ENCODE data around the gene PKLR. TPM values are rescaled to one million over a fixed set of nuclear protein-coding genes. Genes with fewer than 3 reads are reported as not detected.
A peak's percentile ranks its signal among the peaks of the same experiment; 100 is the strongest.

The PKLR gene
- total and polyA plus RNA-seq, 2 of the 4 experiments (the other 2 are of a cell fraction): 0.03 TPM; not detected in 1

GRCh38 chr1:155323729-155324036 is 22.4 kb upstream of the PKLR start:
- no peaks in the 10 kb centered on the region for H3K9me3 ChIP-seq (ENCODE audit: control insufficient read depth, insufficient read depth, low read length)
- peak overlapping the region; percentile 57 for H2AK5ac ChIP-seq (ENCODE audit: low read depth, low read length)
- H2BK20ac ChIP-seq (ENCODE audit: low read depth, low read length): no peak overlapping the region
- H3K4me2 ChIP-seq (ENCODE audit: low read depth, low read length): peak overlapping the region; percentile 90
- peak overlapping the region; percentile 48; the same call in 1 of the 2 replicates for H2BK120ac ChIP-seq (ENCODE audit: low read depth, low read length)
- H3K4me1 ChIP-seq (ENCODE audit: control insufficient read depth, insufficient read depth, low read length): peaks cover 18% of the 10 kb centered on the region; the same call in 1 of the 2 replicates
- H3K56ac ChIP-seq (ENCODE audit: extremely low read depth, insufficient read depth, low read length): peak overlapping the region; percentile 40
- H2AFZ ChIP-seq (replicated peaks; ENCODE audit: low read length, poor library complexity): peak overlapping the region; percentile 98
- no CpG with 5 or more reads among the region's 29 CpGs for WGBS, 2 experiments (ENCODE audit: extremely low coverage in 2 of 2, insufficient read length in 1 of 2)
- peak overlapping the region; percentile 58 for H3K4me3 ChIP-seq (ENCODE audit: insufficient read depth, low read depth, low read length)
- DNase-seq (peak; percentile 86), ATAC-seq (ENCODE audit: low read depth) (peak; percentile 67)
- H4K8ac ChIP-seq (ENCODE audit: low read depth in 2 of 2, low read length in 2 of 2): peak overlapping the region; percentile 51 to 92; a peak in 3 of 4 replicates
- intact Hi-C loops (cut with micrococcal nuclease) (loop anchor here (1.0 to 10.0 kb wide), 6 partner anchors 46 to 324 kb away; partner anchors contain the start of genes CLK2, HCN3, MTX1 and THBS3), in situ Hi-C loops (cut with MboI; ENCODE audit: low sequenced_read_pairs) (no loop called here), dilution Hi-C loops (cut with HindIII; ENCODE audit: low sequenced_read_pairs, unreplicated experiment) (no loop called here)
- TF ChIP-seq CEBPB (IDR thresholded peaks at IDR 0.05; ENCODE audit: low read depth, low read length) (no peak), RCOR1 (IDR thresholded peaks at IDR 0.05; ENCODE audit: insufficient replicate concordance, low read length) (no peak), MXI1 (IDR thresholded peaks at IDR 0.05; ENCODE audit: borderline replicate concordance, low read depth, low read length) (peak; percentile 42; the same call in 1 of the 2 replicates), MAFK (IDR thresholded peaks at IDR 0.05; ENCODE audit: low read depth, low read length) (no peak), FOS (IDR thresholded peaks at IDR 0.05; ENCODE audit: low read depth, low read length) (no peak)
- POLR2A ChIA-PET (ENCODE audit: unreplicated experiment): interaction anchor here (0.6 to 1.0 kb wide), 2 partner anchors 9 to 80 kb away, joined by 3 to 5 read pairs; no protein-coding TSS in a partner anchor
- H3K9ac ChIP-seq (ENCODE audit: low read depth, low read length): peak overlapping the region; percentile 80
- no peak overlapping the region for H2BK15ac ChIP-seq (ENCODE audit: low read depth, low read length)
- H3K36me3 ChIP-seq (ENCODE audit: control insufficient read depth, insufficient read depth, low read length): peaks cover 20% of the 10 kb centered on the region
- H3K9me1 ChIP-seq (ENCODE audit: insufficient read depth, low read length): peaks cover 16% of the 10 kb centered on the region; the same call in 1 of the 2 replicates
- peak overlapping the region; percentile 64; the same call in 1 of the 2 replicates for H3K23ac ChIP-seq (ENCODE audit: low read depth, low read length)
- no peaks in the 10 kb centered on the region for H3K27me3 ChIP-seq (ENCODE audit: control insufficient read depth, insufficient read depth, low read length)
- peak overlapping the region; percentile 44; the same call in 1 of the 2 replicates for H3K18ac ChIP-seq (ENCODE audit: low read depth, low read length)
- CTCF ChIA-PET: interaction anchor here (0.8 to 1.6 kb wide), 3 partner anchors 14 to 73 kb away, joined by 3 to 5 read pairs (median 4); no protein-coding TSS in a partner anchor
- peak overlapping the region; percentile 81 for H2BK5ac ChIP-seq (ENCODE audit: low read depth, low read length, poor library complexity, severe bottlenecking)
- H3K79me1 ChIP-seq (ENCODE audit: low read depth in 1 of 2, low read length in 2 of 2): peaks cover 9 to 64% of the 10 kb centered on the region in 2 experiments
- peak overlapping the region; percentile 96 for H3K4ac ChIP-seq (ENCODE audit: low read depth, low read length)
- BruUV-seq (replicated peaks): no TSS peak
- peak overlapping the region; percentile 67 for H4K5ac ChIP-seq (ENCODE audit: low read depth, low read length)
- peak overlapping the region; percentile 95 for H3K27ac ChIP-seq (ENCODE audit: insufficient read depth, low read length)
- H4K91ac ChIP-seq (ENCODE audit: insufficient read depth, low read depth, low read length): peak overlapping the region; percentile 85
- H3K14ac ChIP-seq (replicated peaks; ENCODE audit: low read depth, low read length): peak overlapping the region; percentile 79
- peaks cover 25% of the 10 kb centered on the region for H4K20me1 ChIP-seq (ENCODE audit: insufficient read depth, low read length)
- H2AK9ac ChIP-seq (replicated peaks; ENCODE audit: low read depth, low read length, poor library complexity): peak overlapping the region; percentile 99
